Gastrocnemius medialis (tissue), 4 donors: ENCODE data around the gene AMIGO1. TPM values are rescaled to one million over a fixed set of nuclear protein-coding genes. Genes with fewer than 3 reads are reported as not detected.

Experiments
- ATAC-seq, 2 donors: fragments of 150-250 bp; one replicate each; pipeline ENCODE4 v1.9.1; 2016
- DNase-seq, 2 donors: peaks; one replicate each; pipeline ENCODE4 v3.0.0-alpha.2; 2019
- H3K27ac ChIP-seq, 4 donors: fragments of 200-600 bp; sonication (generic); 1 replicate in 1 of 4; 2 replicates in 3 of 4; pipeline ENCODE4 v1.5.1; 2016 to 2018; ENCODE audit warnings: mild to moderate bottlenecking in 2 of 4, moderate library complexity in 1 of 4
- H3K27me3 ChIP-seq, 3 donors: fragments of 200-600 bp; sonication (generic) in 2 of 3; 1 replicate in 1 of 3; 2 replicates in 2 of 3; pipeline versions ENCODE4 v1.5.1 to v1.6.0; 2016 to 2019; ENCODE audit warnings: mild to moderate bottlenecking in 1 of 3, moderate library complexity in 1 of 3
- H3K36me3 ChIP-seq, 2 donors: fragments of 200-600 bp; sonication (generic) in 1 of 2; one replicate each; pipeline ENCODE4 v1.5.1; 2017 to 2018
- H3K4me1 ChIP-seq, 2 donors: fragments of 200-600 bp; sonication (generic) in 1 of 2; one replicate each; pipeline ENCODE4 v1.5.1; 2016 to 2017; ENCODE audit warnings: mild to moderate bottlenecking in 2 of 2
- H3K4me3 ChIP-seq, 4 donors: fragments of 200-600 bp; sonication (generic) in 3 of 4; 1 replicate in 1 of 4; 2 replicates in 3 of 4; pipeline ENCODE4 v1.5.1; 2016 to 2019; ENCODE audit warnings: mild to moderate bottlenecking in 2 of 4
- H3K9me3 ChIP-seq, 3 donors: fragments of 200-600 bp; sonication (generic) in 2 of 3; 1 replicate in 1 of 3; 2 replicates in 2 of 3; pipeline ENCODE4 v1.5.1; 2016 to 2019
- POLR2A ChIP-seq, 2 donors: fragments of 450-650 bp; IDR thresholded peaks; one replicate each; pipeline ENCODE4 v1.6.1; 2017; ENCODE audit warnings: antibody characterized with exemption in 2 of 2, mild to moderate bottlenecking in 2 of 2, moderate library complexity in 2 of 2
- in situ Hi-C, 4 donors: fragments of 200-750 bp; cut with MboI; loops; one replicate each; pipeline versions ENCODE4 v1.15.0 to v1.8.0; 2017; ENCODE audit warnings: low sequenced_read_pairs in 4 of 4
- intact Hi-C: fragments of 100-400 bp; cut with DNase I; formaldehyde crosslinking; loops from one replicate; pipeline ENCODE4 v1.15.1; 2023; ENCODE audit warnings: low total_unique reads
- total RNA-seq, 4 donors: library from RNA; depleted of rRNA; stranded (reverse); fragments of >200 nt; gene quantifications; one replicate each; pipeline versions ENCODE4 v1.1.0 to v1.2.3, GENCODE V29; 2016
- TF ChIP-seq, protein P1 (sequence below), 5 experiments: fragments of 450-650 bp in 3 of 5; fragments of 200-600 bp in 2 of 5; sonication (generic) in 2 of 5; IDR thresholded peaks in 4 of 5; conservative IDR thresholded peaks in 1 of 5; 1 replicate in 4 of 5; 2 replicates in 1 of 5; pipeline ENCODE4 v1.5.1; 2016 to 2019; ENCODE audit warnings: antibody characterized with exemption in 5 of 5, mild to moderate bottlenecking in 3 of 5, moderate library complexity in 3 of 5

AMIGO1 gene
- total RNA-seq, 4 donors from 2014 or later = 8.6 to 20.9 (median 15.1) TPM

DNA sequence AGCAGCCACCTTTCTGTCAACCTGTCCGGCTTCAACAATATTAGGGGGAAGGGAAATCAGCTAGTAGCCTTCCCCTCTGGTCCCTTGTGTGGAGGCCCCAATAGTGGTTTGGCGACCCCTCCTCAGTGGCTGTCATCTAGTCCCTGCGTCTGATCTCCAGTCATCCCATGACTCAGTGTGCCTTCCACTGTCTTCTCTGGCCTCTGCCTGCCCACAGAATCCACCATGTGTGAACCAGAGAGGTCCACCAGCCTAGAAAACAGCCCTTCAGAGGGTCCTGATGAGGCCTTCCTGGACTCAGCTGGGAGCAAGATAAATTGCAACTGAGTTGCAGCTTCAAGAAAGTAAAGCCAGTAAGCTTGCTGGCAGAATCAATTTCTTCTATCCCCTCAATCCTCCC, 29.6 kb downstream of the AMIGO1 start:
- H3K9me3 ChIP-seq = no peaks in the 10 kb centered on the region
- peaks cover 0 to 45% of the 10 kb centered on the region in 2 donors for H3K36me3 ChIP-seq
- H3K4me3 ChIP-seq = no peak overlapping the region
- in situ Hi-C loops = no loop called here
- TF ChIP-seq POLR2A (IDR thresholded peaks at IDR 0.05) = no peak
- TF ChIP-seq, protein P1, sequence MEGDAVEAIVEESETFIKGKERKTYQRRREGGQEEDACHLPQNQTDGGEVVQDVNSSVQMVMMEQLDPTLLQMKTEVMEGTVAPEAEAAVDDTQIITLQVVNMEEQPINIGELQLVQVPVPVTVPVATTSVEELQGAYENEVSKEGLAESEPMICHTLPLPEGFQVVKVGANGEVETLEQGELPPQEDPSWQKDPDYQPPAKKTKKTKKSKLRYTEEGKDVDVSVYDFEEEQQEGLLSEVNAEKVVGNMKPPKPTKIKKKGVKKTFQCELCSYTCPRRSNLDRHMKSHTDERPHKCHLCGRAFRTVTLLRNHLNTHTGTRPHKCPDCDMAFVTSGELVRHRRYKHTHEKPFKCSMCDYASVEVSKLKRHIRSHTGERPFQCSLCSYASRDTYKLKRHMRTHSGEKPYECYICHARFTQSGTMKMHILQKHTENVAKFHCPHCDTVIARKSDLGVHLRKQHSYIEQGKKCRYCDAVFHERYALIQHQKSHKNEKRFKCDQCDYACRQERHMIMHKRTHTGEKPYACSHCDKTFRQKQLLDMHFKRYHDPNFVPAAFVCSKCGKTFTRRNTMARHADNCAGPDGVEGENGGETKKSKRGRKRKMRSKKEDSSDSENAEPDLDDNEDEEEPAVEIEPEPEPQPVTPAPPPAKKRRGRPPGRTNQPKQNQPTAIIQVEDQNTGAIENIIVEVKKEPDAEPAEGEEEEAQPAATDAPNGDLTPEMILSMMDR (IDR thresholded peaks at IDR 0.05 in 4 of 5, conservative IDR thresholded peaks at IDR 0.05 in 1 of 5) = no peak
- intact Hi-C loops = no loop called here
- H3K4me1 ChIP-seq = peaks cover 51 to 66% of the 10 kb centered on the region in 2 donors
- no peak for DNase-seq
- H3K27me3 ChIP-seq = no peaks in the 10 kb centered on the region
- no peak for ATAC-seq
- peak overlapping the region in 3 of 4 donors; percentile 95 to 100 (median 99) for H3K27ac ChIP-seq

DNA sequence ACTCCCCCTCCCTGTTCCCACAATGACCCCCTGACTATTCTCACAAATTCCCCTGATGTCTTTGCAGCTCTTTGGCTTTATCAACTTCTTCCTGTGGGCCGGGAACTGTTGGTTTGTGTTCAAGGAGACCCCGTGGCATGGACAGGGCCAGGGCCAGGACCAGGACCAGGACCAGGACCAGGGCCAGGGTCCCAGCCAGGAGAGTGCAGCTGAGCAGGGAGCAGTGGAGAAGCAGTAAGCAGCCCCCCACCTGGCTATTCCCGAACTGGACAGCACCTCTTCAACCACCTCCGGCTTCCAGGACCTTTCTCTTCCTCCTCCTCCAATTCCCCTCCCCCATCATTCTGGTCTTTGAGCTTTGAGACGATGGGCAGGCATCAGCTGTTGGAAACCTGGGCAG, 30.2 kb downstream of the AMIGO1 start:
- ATAC-seq (no peak), DNase-seq (no peak)
- Histone ChIP-seq H3K36me3 (peaks cover 0 to 45% of the 10 kb centered on the region in 2 donors), H3K4me1 (peaks cover 51 to 66% of the 10 kb centered on the region in 2 donors), H3K27ac (peak overlapping the region in 2 of 4 donors; percentile 99 to 100), H3K4me3 (no peak overlapping the region), H3K9me3 (no peaks in the 10 kb centered on the region), H3K27me3 (no peaks in the 10 kb centered on the region)
- TF ChIP-seq, protein P1 (IDR thresholded peaks at IDR 0.05 in 4 of 5, conservative IDR thresholded peaks at IDR 0.05 in 1 of 5) = no peak
- TF ChIP-seq POLR2A (IDR thresholded peaks at IDR 0.05) = no peak
- in situ Hi-C loops (no loop called here), intact Hi-C loops (no loop called here)

GRCh38 chr1:109478806-109479205, 30.7 kb downstream of the AMIGO1 start:
- no peaks in the 10 kb centered on the region for H3K27me3 ChIP-seq
- no peak for DNase-seq
- in situ Hi-C loops = no loop called here
- intact Hi-C loops = no loop called here
- H3K27ac ChIP-seq = peak overlapping the region in 2 of 4 donors; percentile 99 to 100
- no peak overlapping the region for H3K4me3 ChIP-seq
- H3K9me3 ChIP-seq = no peaks in the 10 kb centered on the region
- no peak for ATAC-seq
- peaks cover 53 to 71% of the 10 kb centered on the region in 2 donors for H3K4me1 ChIP-seq
- TF ChIP-seq, protein P1 (IDR thresholded peaks at IDR 0.05 in 4 of 5, conservative IDR thresholded peaks at IDR 0.05 in 1 of 5) = no peak
- TF ChIP-seq POLR2A (IDR thresholded peaks at IDR 0.05) = no peak
- peaks cover 0 to 45% of the 10 kb centered on the region in 2 donors for H3K36me3 ChIP-seq

DNA sequence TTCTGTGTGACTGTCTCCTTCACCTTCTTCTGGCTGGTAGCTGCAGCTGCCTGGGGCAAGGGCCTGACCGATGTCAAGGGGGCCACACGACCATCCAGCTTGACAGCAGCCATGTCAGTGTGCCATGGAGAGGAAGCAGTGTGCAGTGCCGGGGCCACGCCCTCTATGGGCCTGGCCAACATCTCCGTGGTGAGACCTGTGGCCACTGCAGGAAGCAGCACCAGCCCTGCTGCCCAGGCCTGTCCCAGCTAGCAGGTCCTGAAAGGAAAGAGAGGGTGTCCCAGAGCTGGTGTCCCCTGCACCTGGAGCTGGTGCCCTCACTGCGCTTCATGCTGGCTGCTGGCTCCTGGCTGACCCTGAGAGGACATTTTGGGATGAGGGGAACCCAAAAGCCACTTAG, 31.7 kb downstream of the AMIGO1 start:
- intact Hi-C loops = no loop called here
- ATAC-seq (no peak), DNase-seq (no peak)
- Histone ChIP-seq H3K4me1 (peaks cover 55 to 73% of the 10 kb centered on the region in 2 donors), H3K36me3 (peaks cover 0 to 45% of the 10 kb centered on the region in 2 donors), H3K9me3 (no peaks in the 10 kb centered on the region), H3K27me3 (no peaks in the 10 kb centered on the region), H3K4me3 (no peak overlapping the region), H3K27ac (peak overlapping the region in 2 of 4 donors; percentile 99 to 100)
- in situ Hi-C loops = no loop called here
- no peak for TF ChIP-seq POLR2A (IDR thresholded peaks at IDR 0.05)
- TF ChIP-seq, protein P1 (IDR thresholded peaks at IDR 0.05 in 4 of 5, conservative IDR thresholded peaks at IDR 0.05 in 1 of 5) = no peak

DNA sequence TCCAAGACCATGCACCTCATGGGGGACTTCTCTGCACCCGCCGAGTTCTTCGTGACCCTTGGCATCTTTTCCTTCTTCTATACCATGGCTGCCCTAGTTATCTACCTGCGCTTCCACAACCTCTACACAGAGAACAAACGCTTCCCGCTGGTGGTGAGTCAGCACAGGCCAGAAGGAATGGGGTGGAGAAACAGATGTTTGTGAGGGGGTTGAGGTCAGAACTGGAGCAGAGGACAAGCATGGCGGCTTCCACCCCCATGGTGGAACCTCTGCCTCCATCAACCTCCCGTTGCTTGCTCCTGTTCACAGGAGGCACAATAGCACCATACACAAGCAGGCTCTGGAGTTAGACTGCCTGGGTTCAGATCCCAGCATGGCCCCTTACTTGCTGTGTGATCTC, 32.7 kb downstream of the AMIGO1 start:
- Histone ChIP-seq H3K9me3 (no peaks in the 10 kb centered on the region), H3K27ac (peak overlapping the region in 3 of 4 donors; percentile 18 to 100 (median 99)), H3K27me3 (no peaks in the 10 kb centered on the region), H3K4me3 (no peak overlapping the region), H3K36me3 (peaks cover 0 to 45% of the 10 kb centered on the region in 2 donors), H3K4me1 (peaks cover 55 to 74% of the 10 kb centered on the region in 2 donors)
- no peak for TF ChIP-seq POLR2A (IDR thresholded peaks at IDR 0.05)
- TF ChIP-seq, protein P1 (IDR thresholded peaks at IDR 0.05 in 4 of 5, conservative IDR thresholded peaks at IDR 0.05 in 1 of 5) = no peak
- intact Hi-C loops = no loop called here
- ATAC-seq (no peak), DNase-seq (no peak)
- in situ Hi-C loops = no loop called here
